DMS79 (cell line): ENCODE results near the gene RNASEL.
"Not testable (repeated sequence)": the region's sequence is repeated elsewhere in the genome, so short reads cannot be mapped to it uniquely, and the experiment has no call there.

Experiments
- DNase-seq: peaks from one replicate; lab custom pipeline; 2025; lab: John Stamatoyannopoulos, UW

The RNASEL gene, protein sequence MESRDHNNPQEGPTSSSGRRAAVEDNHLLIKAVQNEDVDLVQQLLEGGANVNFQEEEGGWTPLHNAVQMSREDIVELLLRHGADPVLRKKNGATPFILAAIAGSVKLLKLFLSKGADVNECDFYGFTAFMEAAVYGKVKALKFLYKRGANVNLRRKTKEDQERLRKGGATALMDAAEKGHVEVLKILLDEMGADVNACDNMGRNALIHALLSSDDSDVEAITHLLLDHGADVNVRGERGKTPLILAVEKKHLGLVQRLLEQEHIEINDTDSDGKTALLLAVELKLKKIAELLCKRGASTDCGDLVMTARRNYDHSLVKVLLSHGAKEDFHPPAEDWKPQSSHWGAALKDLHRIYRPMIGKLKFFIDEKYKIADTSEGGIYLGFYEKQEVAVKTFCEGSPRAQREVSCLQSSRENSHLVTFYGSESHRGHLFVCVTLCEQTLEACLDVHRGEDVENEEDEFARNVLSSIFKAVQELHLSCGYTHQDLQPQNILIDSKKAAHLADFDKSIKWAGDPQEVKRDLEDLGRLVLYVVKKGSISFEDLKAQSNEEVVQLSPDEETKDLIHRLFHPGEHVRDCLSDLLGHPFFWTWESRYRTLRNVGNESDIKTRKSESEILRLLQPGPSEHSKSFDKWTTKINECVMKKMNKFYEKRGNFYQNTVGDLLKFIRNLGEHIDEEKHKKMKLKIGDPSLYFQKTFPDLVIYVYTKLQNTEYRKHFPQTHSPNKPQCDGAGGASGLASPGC

DNA sequence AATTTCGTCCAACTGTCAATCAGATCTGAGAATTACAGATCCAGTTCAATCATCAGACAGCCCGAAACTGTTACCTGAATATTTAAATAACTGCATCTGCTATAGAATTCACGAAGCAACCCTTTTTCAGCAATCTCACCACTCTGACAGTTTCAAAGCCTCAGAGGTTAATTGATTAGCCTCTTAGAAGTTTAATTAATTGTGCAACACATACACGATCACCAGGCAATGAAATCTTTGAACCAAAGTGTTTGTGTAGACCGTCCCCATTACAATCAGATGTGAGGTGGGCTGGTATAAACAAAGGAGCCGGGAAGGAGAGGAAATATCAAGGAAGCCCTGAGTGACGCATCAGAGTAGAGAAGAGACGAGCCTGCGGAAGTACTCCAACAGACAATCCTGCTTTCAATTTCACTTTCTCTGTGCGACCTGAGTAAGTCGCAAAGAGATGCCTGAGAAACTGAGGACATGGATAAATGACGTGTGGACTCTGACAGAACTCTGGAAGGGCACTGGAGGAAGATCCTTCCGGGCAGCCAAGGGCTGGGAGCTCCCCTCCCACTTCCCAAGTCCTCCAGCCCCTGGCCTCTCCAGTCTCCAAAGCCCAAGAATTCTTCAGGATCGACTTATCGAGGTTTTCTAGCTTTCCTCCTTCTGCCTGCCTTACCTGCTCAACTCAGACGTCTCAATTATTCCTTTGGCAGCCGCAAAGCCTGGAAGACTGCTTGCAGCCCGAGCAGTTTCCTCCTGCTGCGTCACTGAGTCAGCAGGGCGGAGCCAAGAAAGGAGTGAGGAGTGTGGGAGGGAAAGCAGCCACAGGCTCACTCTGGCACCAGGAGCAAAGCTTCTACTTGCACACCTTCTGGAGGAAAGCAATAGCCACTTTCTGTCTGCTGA is at the start of gene RNASEL:
Gene RNASEL, minus strand, starts transcription at position 757 of the 897 bp plus-strand sequence. CDS start 2,450 bp downstream, outside the sequence.
- DNase-seq: peak; percentile 65

DNA sequence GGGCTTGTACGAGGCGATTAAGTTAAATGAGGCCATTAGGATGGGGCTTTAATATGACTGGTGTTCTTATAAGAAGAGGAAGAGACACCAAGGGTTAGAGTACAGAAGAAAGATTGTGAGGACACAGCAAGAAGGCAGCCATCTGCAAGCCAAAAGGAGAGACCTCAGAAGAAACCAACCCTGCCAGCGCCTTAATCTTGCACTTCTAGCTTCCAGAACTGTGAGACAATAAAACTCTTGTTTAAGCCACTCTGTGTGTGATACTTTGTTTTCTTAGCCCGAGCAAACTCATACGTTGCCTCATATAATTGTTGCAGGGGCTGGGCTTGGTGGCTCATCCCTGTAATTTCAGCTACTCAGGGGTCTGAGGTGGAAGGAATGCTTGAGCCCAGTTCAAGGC is 48.7 kb upstream of the RNASEL start:
- no peak for DNase-seq

DNA sequence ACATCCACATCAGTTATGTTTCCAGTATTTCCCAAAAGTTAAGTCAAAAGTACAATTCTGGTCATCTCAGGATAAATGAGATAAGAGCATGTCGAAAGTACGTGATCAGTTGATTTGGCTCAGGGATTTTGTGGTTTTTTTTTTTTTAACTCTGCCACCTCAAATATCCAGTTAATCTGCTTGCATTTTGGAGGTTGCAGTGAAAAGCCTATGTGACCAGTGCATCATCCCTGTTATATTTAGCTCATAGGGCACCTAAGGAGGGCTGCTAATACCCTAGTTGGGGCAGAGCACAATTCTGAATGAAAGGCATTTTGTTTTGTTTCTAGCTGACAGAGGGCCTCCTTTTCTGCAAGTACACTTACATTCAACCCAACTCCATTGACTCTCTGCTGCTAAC is 46.8 kb upstream of the RNASEL start:
- DNase-seq: no peak

DNA sequence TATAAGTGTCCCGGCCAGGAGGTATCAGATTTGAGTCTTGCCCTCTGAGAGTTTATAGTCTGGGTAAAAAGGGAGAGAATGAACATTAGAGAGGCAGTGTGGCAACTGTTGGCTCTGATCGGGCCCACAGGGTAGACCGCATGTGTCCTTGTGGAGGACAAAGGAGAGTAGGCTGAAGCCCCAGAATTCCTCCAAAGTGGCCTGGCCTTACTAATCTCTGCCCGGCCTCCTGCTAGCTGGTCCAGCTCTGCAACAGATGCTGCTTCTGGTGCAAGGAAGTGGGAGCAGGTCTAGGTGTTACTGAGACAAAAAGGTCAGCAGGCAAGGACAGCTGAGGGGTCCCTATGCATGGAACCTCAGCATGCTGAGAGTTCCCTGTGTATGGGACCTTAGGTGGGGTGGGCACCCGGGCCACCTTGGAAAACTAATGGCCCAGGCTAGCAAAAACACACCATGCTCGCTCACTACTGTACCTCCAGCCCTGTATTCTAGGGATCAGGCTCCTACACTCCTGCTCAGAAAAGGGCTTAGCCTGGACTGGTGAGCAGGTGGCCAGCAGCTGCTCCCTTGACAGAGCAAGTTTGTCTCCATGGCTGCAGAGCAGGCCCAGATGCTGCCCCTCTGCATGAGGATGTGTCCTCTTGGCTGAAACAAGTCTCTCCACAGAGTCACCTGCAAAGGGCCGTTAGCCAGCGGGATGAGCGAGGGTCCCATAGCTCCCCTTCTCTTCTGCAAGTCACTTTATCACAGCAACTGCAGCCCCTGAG is 45.4 kb upstream of the RNASEL start:
- DNase-seq: no peak

DNA sequence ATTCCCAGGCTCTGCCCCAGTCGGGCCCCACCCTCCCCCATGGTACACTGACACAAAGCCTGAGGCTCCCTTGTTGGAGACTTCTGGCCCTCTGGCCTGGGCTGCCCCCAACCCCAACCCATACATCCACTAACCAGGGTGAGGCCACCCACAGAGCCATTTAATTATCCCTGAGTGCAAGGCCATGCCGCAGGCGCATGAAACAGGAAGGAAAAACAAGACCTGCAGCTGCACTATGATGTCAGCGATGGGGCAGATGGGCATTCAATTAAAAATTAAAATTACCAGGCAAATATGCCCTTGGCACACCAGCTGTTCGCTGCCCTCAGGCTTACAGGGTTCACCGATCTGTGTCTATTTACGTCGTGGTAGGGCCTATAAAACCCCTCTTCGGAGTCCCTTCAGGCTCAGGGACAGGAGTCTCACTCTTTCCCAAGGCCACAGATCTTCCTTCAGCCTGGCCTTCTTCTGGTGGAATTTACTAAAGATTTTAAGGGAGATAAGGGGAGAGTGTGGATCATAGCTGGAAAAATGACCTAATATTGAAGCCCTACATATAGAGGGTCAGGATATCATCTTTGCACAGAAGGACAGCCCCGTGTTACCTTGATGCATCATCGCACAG is 44.7 kb upstream of the RNASEL start:
- no peak for DNase-seq

DNA sequence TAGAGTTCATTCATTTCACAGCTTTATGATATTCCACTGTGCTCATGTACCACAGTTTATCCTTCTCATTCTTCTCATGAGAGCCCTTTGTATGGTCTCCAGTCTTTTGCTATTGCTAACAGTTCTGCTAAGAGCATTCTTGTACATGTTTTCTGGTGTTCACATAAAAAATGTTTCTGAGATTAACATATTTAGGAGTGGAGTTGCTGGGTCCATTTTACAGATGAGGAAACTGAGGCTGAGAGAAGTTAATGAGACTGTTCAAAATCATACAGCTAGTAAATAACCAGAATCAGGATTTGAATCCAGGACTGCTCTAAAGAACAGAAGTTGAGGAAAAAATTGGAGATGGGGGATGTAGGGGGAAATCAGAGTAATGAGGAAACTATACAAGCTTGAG is 44.0 kb upstream of the RNASEL start:
- no peak for DNase-seq

DNA sequence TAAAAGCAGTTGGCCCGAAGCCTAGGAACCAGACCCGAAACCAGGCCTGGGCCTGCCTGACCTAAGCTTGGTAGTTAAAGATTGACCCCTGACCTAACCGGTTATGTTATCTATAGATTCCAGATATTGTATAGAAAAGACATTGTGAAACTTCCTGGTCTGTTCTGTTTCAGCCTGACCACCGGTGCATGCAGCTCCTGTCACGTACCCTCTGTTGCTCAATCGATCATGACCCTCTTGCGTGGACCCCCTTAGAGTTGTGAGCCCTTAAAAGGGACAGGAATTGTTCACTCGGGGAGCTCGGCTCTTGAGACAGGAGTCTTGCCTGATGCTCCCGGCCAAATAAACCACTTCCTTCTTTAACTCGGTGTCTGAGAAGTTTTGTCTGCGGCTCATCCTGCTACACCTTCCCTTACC is 43.4 kb upstream of the RNASEL start:
- DNase-seq: not testable (repeated sequence)

DNA sequence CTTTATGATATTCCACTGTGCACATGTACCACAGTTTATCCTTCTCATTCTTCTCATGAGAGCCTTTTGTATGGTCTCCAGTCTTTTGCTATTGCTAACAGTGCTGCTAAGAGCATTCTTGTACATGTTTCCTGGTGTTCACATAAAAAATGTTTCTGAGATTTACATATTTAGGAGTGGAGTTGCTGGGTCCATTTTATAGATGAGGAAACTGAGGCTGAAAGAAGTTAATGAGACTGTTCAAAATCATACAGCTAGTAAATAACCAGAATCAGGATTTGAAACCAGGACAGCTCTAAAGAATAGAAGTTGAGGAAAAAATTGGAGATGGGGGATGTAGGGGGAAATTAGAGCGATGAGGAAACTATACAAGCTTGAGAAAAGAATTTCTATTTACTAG is 42.9 kb upstream of the RNASEL start:
- DNase-seq: no peak

DNA sequence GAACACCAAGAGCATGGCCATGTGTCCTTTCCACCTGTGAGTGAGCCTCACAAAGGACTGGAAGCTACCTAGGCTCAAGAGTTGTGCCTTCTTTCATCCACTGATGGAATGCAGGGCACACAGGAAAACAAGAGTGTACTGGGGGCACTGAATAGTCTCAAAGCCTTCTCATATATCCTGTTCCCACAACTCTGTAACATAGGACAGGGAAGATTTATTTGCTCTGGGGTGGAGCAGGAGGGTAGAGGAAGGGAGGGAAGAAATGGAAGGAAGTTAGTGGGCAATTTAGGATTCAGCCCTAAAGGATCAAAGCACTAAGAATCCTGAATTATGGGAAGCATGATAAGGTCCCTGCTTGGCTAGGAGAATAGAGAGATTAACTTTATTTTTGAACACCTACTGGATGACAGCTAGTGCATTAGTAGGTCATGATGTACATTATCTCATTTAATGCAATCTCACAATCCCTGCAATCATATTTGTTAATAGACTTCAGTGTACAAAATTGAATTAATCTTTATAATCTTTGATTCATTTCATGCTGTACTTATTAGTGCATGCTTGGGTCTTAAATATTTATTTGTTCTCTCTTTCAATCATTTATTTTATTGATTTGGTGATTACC is 42.1 kb upstream of the RNASEL start:
- no peak for DNase-seq

DNA sequence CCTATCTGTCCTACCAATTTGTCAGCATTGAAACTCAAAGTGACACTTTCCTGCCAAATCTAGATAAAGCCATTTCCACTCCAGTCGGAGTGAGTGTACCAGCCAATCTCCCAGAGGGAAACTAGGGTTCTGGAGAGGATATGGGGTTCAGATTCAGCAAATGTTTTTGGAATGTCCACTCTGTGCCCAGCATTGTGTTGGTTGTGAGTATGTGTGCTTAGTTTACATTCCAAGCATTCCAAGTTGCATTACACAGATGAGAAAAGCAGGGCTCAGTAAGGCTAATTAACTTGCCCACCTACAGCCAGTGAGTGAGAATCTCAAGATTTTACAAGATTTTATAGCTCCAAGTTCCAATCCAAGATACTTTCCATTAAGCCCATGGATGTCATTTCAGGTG is 41.5 kb upstream of the RNASEL start:
- DNase-seq: no peak

DNA sequence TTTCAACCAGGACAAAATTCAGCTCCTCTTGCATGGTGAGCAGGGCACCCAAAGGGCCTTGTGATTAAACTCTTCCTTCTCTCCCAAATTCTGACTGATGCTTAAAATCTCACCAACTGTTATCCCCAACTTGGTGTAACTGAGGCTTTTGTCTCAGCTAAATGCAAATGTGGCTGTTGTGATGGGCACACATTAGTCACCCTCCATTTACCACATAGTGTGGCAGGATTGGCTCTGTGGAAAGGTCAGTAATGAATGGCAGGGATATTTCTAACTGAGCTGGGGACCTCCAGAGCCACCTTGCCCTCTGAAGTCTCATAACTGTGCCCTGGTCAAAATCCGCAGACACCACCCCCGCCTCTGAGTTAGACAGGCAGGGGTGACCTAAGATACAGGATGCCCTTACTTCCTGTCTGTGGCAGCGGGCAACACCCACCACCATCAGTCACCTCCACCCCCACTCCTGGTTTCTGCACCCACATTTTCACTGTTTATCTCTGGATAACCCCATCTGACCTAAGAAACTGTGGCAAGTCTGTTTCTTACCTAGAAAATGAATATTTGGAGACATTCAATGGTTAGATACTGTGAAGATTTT is 40.5 kb upstream of the RNASEL start:
- DNase-seq: no peak

DNA sequence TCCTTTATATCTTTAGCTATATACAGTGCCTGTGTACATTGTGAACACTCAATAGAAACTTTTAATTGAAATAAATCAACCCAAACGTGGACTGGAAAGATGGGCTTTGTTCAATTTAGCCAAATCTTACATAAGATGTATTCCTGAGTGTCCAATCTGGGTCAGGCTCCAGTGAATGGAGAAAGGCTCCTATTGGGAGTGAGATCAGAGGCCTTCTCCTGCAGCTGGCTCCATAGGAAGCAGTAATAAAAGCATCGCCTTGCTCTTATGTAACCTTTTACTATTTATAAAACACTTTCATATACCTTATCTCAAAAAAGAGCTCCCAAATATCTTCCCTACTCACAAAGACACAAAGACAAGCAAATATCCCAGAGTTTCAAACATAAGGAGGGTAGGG is 40.0 kb upstream of the RNASEL start:
- DNase-seq: no peak

DNA sequence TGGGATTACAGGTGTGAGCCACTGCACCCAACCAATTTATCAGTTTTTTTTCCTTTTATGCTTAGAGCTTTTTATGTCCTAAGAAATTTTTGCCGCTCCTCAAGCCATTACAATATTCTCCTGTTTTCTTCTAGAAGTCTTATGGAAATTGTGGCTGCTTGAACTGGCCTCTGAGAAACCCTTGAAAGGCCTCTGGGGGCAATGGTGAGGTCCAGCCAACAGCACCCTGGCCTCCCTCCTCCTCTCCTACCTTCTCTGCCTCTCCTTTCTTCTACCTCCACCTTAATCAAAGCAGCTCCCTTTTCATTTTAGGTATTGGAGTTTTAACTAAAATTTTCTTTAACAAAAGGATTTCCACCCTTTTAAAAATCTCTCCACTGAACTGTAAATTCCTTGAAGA is 39.6 kb upstream of the RNASEL start:
- no peak for DNase-seq

DNA sequence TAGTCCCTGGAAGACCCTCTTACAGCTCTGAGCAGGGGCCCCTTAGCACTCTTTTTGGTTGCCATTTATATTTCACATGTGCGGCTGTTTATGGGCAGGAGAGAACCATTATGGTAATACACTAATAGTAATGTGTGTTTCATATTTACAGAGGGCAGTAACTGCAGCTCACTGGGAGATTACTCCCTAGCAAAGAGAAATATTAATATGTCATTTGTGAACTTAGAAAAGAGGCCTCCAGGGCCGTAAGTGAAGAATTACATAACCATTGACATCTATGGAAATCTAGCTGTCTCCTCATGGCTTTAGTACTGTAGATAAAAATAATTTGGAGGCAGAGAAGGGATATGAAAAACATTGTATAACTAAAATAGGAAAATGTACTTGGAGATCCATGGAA is 38.6 kb upstream of the RNASEL start:
- no peak for DNase-seq

DNA sequence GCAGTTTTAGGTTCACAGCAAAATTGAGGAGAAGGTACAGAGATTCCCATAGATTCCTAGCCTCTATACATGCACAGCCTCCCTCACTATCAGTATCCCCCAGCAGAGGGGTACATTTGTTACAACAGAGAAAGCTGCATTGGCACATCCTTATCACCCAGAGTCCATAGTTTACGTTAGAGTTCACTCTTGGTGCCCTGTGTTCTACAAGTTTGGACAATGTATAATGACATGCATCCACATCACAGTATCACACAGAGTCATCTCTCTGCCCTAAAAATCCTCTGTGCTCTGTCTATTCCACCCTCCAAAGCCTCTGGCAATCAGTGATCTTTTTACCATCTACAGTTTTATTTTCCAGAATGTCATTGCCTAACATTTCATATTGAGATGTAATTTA is 37.5 kb upstream of the RNASEL start:
- no peak for DNase-seq

DNA sequence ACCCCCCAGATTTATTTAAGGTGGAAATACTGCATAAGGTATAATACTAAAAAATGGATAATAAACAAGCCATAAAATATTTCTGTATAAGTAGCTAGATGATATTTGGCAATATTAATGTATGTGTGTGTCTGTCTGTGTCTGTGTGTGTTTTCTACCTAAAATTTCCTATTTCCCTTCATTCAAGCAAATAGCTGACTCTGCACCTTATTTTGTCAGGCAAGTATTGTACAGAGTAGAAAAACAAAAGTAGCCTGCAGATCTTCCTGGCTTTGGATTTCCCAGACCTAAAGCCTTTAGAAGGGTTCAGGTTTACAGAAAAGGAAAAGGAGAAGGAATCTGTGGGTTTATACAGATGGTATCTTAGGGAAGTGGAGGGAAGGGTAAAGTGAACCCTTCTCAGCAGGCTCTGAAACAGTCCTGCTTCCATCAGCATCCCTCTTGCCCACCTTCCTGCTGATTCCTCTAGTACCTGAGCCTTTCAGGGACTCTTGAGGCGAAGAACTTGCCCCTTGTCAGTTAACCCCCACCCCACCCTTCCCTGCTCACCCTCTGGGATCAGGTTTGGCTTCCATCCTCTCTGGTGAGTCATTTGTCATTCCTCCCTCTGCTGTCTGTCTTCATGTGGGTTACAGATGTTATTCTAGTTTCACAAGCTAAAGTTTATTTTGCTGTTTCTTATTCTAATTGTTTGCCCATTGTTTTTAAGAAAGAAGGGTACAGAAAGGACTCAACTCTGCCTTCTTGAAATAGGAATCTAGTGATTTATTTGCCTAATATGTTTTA is 36.9 kb upstream of the RNASEL start:
- DNase-seq: no peak

DNA sequence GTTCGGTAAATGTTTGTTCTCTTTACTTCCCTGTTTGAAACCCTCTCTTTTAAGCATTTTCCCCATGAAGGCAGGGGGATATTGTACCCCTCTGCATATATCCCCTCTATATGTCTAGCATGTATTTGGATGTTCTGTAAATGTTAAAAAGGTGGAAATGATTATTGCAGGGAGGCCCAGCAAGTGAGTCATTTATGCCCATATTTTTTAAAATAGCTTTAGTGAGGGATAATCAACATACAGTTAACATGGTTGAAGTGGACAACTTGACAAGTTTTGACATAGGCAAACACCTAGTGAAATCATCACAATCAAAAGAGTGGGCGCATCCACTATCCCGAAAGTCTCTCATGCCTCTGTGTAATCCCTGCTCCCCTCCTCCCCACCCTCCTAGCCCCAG is 36.0 kb upstream of the RNASEL start:
- no peak for DNase-seq

DNA sequence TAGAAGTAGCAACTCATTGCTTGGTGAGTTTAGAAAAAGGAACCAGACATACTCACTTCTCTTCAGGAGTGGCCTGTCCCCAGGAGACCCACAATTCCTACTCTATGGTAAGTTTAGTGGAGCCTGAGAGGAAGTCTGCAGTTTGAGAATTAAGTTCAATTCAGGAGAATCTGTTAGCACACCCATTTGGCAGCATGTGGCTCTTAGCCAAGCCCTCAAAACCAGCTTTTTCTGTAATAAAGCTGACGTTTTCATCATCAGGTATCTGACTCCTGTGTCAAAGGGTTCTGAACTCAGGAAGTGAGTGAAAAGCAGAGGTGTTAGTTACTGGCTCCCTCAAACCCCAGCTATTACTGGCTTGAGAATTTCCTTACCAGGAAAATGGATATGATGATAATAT is 35.5 kb upstream of the RNASEL start:
- DNase-seq: no peak

DNA sequence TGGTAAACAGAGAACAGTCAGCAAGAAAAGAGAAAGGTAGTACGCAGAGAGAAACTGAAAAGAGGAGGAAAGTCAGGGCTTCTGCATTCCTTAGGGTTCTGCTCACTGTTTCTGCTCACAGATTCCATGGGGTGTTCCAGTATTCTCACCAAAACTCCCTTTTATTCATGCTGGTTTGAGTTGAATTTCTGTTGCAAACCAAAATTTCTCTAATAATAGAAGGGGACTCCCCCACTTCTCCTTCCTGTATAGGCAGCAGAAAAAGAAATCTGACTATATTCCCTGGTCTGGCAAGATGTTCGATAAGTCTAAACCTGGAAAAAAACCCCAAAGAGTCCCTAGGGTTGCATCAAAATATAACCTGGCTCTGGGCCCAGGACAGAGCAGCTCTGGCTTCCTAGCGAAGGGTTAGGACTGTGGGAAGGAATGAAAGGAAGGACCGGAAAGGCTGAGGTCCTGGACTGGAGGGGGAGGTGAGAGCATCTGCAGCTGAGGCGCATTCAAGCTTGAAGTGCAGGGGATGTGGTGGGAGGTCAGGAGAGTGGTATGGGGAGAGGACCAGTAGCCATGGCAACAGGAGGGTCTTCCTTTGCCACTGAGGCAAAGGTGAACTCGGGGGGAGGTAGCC is 34.0 kb upstream of the RNASEL start:
- no peak for DNase-seq
